HEK293T (cell line): Measurements from ENCODE around the gene SERPINI1.

Experiments
- CTCF ChIA-PET: fragments of 350-600 bp; formaldehyde crosslinking; extraction: SDS; loops from one replicate; lab custom pipeline; 2021; ENCODE audit warnings: antibody characterized with exemption, inconsistent platforms; lab: Yijun Ruan, JAX
- POLR2A ChIA-PET: fragments of 350-600 bp; formaldehyde crosslinking; extraction: SDS; loops from one replicate; lab custom pipeline; 2020; ENCODE audit warnings: antibody characterized with exemption, inconsistent platforms; lab: Yijun Ruan, JAX
- DNase-seq: peaks from one replicate; pipeline ENCODE4 v3.0.0; 2012; ENCODE audit warnings: mixed read lengths; ENCODE audit errors: extremely low spot score
- ARNT ChIP-seq: fragments of 450-650 bp; IDR thresholded peaks from 2 replicates; pipeline ENCODE4 v1.6.1; 2017; ENCODE audit warnings: mild to moderate bottlenecking
- BHLHE40 ChIP-seq: fragments of 450-650 bp; IDR thresholded peaks from 2 replicates; pipeline ENCODE4 v1.6.1; 2016; ENCODE audit warnings: mild to moderate bottlenecking, moderate library complexity, borderline replicate concordance
- CTBP1 ChIP-seq: fragments of 450-650 bp; IDR thresholded peaks from 2 replicates; pipeline ENCODE4 v1.6.1; 2016; ENCODE audit warnings: borderline replicate concordance
- ELF4 ChIP-seq: fragments of 450-650 bp; IDR thresholded peaks from 2 replicates; pipeline ENCODE4 v1.6.1; 2017; ENCODE audit warnings: antibody characterized with exemption
- FOXA1 ChIP-seq: fragments of 450-650 bp; IDR thresholded peaks from 2 replicates; pipeline ENCODE4 v1.6.1; 2016; ENCODE audit warnings: mild to moderate bottlenecking
- FOXK2 ChIP-seq: fragments of 450-650 bp; IDR thresholded peaks from 2 replicates; pipeline ENCODE4 v1.6.1; 2016; ENCODE audit warnings: mild to moderate bottlenecking
- FOXM1 ChIP-seq: fragments of 450-650 bp; IDR thresholded peaks from 2 replicates; pipeline ENCODE4 v1.6.1; 2017; ENCODE audit warnings: mild to moderate bottlenecking, borderline replicate concordance
- HDGF ChIP-seq: fragments of 450-650 bp; IDR thresholded peaks from 2 replicates; pipeline ENCODE4 v1.6.1; 2017; ENCODE audit warnings: antibody characterized with exemption, borderline replicate concordance
- L3MBTL2 ChIP-seq: fragments of 450-650 bp; conservative IDR thresholded peaks from 2 replicates; pipeline ENCODE4 v1.6.1; 2016; ENCODE audit warnings: mild to moderate bottlenecking
- LEF1 ChIP-seq: fragments of 450-650 bp; IDR thresholded peaks from 2 replicates; pipeline ENCODE4 v1.6.1; 2017; ENCODE audit warnings: mild to moderate bottlenecking, borderline replicate concordance
- NFRKB ChIP-seq: fragments of 450-650 bp; IDR thresholded peaks from 2 replicates; pipeline ENCODE4 v1.6.1; 2016; ENCODE audit warnings: mild to moderate bottlenecking, moderate library complexity
- SP1 ChIP-seq: fragments of 450-650 bp; IDR thresholded peaks from 2 replicates; pipeline ENCODE4 v1.6.1; 2017
- SUZ12 ChIP-seq: fragments of 450-650 bp; IDR thresholded peaks from 2 replicates; pipeline ENCODE4 v1.6.1; 2016; ENCODE audit warnings: mild to moderate bottlenecking
- TARDBP ChIP-seq: fragments of 450-650 bp; IDR thresholded peaks from 2 replicates; pipeline ENCODE4 v1.6.1; 2016
- ZNF384 ChIP-seq: fragments of 450-650 bp; IDR thresholded peaks from 2 replicates; pipeline ENCODE4 v1.6.1; 2016
- TF ChIP-seq, protein P1 (sequence below): fragments of 450-650 bp; IDR thresholded peaks from 2 replicates; pipeline ENCODE4 v1.6.1; 2016

The SERPINI1 gene

DNA sequence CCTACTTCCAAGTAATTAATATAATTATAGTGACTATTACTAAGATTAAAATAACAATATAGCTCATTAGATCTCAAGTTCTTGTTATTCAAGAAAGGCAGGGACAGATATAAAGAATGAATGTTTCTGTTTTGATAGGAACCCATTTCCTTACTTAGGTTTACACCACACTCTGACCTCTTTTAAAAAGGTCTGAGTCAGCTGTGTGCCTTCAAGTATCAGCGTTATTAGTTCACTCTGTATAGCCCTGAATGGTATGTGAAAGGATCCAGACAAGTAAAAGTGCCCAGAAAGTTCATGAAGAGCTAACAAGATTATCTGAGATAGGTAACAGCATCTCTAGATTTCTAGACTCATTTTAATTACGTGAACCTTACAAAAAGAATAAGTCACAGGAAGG is 29.7 kb upstream of the SERPINI1 start:
- POLR2A ChIA-PET: no interaction called here
- TF ChIP-seq BHLHE40 (no peak), CTBP1 (no peak)
- CTCF ChIA-PET: no interaction called here
- DNase-seq: no peak

DNA sequence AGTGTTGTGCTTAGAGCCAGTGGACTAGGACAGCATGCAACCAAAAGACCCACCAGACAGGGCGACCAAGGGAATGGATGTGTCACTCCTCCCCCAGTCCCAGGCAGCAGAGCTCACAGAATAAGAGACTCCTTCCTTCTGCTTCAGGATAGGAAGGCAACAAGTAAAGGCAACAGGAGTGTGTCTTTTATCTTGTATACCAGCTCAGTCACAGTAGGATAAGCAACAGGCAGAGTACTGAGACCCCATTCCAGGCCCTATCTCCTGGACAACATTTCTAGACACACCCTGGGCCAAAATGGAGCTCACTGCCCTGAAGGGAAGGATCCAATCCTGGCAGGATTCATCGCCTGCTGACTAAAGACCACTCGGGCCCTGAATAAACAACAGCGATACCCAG is 25.8 kb upstream of the SERPINI1 start:
- CTCF ChIA-PET: no interaction called here
- DNase-seq: no peak
- TF ChIP-seq ARNT: no peak
- TF ChIP-seq HDGF: no peak
- no peak for TF ChIP-seq SUZ12
- TF ChIP-seq NFRKB: no peak
- TF ChIP-seq BHLHE40: no peak
- TF ChIP-seq, protein P1, sequence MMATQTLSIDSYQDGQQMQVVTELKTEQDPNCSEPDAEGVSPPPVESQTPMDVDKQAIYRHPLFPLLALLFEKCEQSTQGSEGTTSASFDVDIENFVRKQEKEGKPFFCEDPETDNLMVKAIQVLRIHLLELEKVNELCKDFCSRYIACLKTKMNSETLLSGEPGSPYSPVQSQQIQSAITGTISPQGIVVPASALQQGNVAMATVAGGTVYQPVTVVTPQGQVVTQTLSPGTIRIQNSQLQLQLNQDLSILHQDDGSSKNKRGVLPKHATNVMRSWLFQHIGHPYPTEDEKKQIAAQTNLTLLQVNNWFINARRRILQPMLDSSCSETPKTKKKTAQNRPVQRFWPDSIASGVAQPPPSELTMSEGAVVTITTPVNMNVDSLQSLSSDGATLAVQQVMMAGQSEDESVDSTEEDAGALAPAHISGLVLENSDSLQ: no peak
- no peak for TF ChIP-seq FOXK2
- no peak for TF ChIP-seq SP1
- TF ChIP-seq FOXA1: no peak
- no peak for TF ChIP-seq LEF1
- no peak for TF ChIP-seq ZNF384
- no peak for TF ChIP-seq CTBP1
- TF ChIP-seq ELF4: no peak
- no peak for TF ChIP-seq L3MBTL2
- no peak for TF ChIP-seq TARDBP
- no peak for TF ChIP-seq FOXM1
- POLR2A ChIA-PET: no interaction called here

DNA sequence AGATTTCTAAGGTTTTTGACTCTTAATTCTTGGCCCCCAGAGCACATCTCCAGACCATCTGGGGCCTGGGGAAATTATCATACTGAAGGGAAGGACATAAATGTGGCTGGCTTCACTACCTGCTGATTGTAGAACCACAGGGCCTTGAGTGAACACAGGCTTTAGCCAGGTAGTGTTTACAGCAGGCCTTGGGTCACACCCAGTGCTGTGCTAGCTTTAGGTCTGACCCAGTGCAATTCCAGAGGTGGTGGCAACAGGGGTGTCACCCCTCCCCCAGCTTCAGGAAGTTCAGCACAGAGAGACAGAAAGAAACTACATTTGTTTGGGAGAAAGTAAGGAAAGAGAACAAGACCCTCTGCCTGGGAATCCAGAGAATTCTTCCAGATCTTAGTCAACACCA is 25.0 kb upstream of the SERPINI1 start:
- no peak for TF ChIP-seq TARDBP
- no peak for TF ChIP-seq CTBP1
- POLR2A ChIA-PET: no interaction called here
- no peak for DNase-seq
- CTCF ChIA-PET: no interaction called here

DNA sequence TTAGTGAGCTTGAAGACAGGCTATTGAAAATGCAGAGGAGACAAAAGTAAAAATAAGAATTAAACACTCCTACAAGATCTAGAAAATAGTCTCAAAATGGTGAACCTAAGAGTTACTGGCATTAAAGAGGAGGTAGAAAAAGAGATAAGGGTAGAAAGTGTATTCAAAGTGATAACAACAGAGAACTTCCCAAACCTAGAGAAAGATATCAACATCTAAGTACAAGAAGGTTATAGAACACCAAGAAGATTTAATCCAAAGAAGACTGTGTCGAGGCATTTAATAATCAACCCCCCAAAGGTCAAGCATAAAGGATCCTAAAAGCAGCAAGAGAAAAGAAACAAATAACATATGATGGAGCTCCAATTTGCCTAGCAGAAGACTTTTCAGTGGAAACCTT is 24.1 kb upstream of the SERPINI1 start:
- ChIA-PET POLR2A (no interaction called here), CTCF (no interaction called here)
- TF ChIP-seq FOXA1: no peak
- TF ChIP-seq NFRKB: no peak
- TF ChIP-seq CTBP1: no peak
- no peak for TF ChIP-seq ELF4
- no peak for TF ChIP-seq ARNT
- TF ChIP-seq, protein P1: no peak
- no peak for TF ChIP-seq SUZ12
- no peak for TF ChIP-seq HDGF
- TF ChIP-seq SP1: no peak
- no peak for TF ChIP-seq BHLHE40
- no peak for TF ChIP-seq FOXK2
- TF ChIP-seq L3MBTL2: no peak
- TF ChIP-seq LEF1: no peak
- TF ChIP-seq ZNF384: no peak
- no peak for TF ChIP-seq TARDBP
- no peak for TF ChIP-seq FOXM1
- no peak for DNase-seq

DNA sequence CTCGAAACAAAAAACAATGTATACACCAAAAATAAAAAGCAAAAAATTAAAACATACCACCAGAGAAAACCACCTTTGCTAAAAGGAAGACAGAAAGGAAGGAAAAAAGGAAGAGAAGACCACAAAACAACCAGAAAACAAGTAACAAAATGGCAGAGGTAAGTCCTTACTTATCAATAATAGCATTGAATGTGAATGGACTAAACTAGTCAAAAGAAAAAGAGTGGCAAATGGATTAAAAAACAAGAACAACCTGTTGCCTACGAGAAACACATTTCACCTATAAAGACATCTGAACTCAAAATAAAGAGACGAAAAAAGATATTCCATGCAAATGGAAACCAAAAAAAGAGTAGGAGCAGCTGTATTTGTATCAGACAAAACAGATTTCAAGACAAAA is 23.1 kb upstream of the SERPINI1 start:
- no peak for TF ChIP-seq FOXA1
- TF ChIP-seq HDGF: no peak
- TF ChIP-seq BHLHE40: no peak
- TF ChIP-seq, protein P1: no peak
- TF ChIP-seq NFRKB: no peak
- TF ChIP-seq FOXM1: no peak
- no peak for TF ChIP-seq SUZ12
- TF ChIP-seq FOXK2: no peak
- ChIA-PET POLR2A (no interaction called here), CTCF (no interaction called here)
- DNase-seq: no peak

DNA sequence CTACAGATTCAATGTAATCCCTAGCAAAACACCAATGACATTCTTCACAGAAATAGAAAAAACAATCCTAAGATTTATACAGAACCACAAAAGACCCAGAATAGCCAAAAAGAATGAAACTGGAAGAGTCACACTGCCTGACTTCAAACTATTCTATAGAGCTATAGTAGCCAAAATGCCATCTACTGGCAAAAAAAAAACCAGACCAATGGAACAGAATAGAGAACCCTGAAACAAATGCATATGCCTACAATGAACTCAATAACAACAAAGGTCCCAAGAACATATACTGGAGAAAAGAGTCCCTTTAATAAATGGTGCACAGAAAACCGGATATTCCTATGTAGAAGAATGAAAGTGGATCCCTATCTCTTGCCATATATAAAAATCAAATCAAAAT is 20.6 kb upstream of the SERPINI1 start:
- ChIA-PET CTCF (no interaction called here), POLR2A (no interaction called here)
- no peak for DNase-seq
- TF ChIP-seq ZNF384 (no peak), HDGF (no peak), NFRKB (no peak), L3MBTL2 (no peak), TARDBP (no peak), BHLHE40 (no peak), CTBP1 (no peak), SP1 (no peak), SUZ12 (no peak), LEF1 (no peak), FOXM1 (no peak), FOXA1 (no peak), ELF4 (no peak), FOXK2 (no peak), ARNT (no peak)
- TF ChIP-seq, protein P1: no peak

DNA sequence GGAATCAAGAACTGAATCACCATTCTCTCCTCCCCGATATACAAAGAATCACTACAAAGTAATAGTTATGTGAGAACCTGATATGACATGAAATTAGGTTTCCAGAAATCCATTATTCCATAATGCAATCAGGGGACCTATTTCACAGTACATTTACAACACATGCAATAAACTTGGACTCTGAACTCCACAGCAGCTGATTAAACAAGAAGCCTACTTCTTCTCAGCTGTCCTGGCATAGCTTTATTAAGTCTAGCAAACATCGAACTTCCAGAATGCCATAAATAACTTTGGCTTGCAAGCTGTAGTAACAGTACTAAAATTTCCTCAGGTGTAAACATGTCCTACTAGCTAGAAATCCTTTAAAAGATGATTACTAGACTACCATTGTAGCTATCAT is 18.6 kb upstream of the SERPINI1 start:
- ChIA-PET POLR2A (no interaction called here), CTCF (no interaction called here)
- DNase-seq: no peak
- TF ChIP-seq TARDBP (no peak), SUZ12 (no peak), BHLHE40 (no peak), NFRKB (no peak), L3MBTL2 (no peak), HDGF (no peak)
